GM19455 (cell line): ENCODE measurements around the gene ITPR3.

ENCODE experiments used
- ATAC-seq: cut with Tn5 transposase; IDR thresholded peaks from one replicate; pipeline ENCODE4 v1.9.1; 2021; ENCODE audit not compliant: unreplicated experiment

The ITPR3 gene

DNA sequence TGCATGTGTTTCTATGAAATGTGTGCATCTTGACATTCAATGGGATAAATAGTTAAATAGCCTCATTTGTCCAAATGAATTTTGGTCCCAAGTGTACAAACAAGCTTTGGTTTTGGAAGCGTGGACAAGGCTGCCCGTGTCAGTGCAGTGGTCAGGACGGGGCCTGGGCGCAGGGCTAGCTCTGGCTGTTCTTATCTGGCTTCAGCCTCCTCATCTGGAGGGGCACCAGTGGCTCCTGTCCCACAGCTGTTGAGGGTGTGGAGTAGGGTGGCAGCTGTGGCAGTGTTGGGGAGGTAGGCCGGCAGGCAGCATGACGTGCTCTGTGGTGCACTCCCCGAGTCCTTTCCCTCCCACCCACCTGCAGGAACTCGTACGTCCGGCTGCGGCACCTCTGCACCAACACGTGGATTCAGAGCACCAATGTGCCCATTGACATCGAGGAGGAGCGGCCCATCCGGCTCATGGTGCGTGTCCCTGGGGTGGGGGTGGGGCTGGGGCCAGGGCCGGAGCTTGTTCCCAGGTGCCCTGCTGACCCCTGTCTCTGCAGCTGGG is 43.5 kb downstream of the ITPR3 start:
- ATAC-seq = no peak

DNA sequence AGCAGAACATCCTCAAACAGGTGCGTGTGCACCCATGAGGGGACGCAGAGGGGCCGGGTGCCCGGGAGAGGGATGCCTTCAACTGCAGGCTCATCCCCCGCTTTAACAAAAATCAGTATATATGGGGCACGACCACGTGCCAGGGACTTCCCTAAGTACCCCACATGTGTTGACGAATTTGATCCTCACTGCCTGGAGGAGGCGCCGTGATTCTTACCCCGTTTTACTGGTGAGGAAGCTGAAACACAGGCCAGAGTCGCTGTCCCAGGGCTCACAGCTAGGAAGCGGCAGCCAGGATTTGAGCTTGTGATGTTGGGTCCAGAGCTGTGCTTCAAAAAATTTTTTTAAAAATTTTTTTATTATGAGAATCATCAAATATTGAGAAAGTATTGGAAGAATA is 44.8 kb downstream of the ITPR3 start:
- no peak for ATAC-seq

DNA sequence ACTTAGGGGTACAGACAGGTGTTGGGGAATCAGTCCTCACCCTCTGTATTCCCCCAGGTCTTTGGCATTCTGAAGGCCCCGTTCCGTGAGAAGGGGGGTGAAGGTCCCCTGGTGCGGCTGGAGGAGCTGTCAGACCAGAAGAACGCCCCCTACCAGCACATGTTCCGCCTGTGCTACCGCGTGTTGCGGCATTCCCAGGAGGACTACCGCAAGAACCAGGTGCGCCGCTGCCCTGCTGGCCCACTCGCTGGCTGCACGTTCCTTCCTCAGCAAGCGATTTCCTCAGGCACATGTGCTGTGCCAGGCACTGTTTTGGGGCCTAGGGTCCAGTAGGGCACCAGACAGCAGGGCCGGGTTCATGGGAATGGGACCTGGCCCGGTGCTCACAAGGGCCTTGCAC is 46.0 kb downstream of the ITPR3 start:
- ATAC-seq = no peak

DNA sequence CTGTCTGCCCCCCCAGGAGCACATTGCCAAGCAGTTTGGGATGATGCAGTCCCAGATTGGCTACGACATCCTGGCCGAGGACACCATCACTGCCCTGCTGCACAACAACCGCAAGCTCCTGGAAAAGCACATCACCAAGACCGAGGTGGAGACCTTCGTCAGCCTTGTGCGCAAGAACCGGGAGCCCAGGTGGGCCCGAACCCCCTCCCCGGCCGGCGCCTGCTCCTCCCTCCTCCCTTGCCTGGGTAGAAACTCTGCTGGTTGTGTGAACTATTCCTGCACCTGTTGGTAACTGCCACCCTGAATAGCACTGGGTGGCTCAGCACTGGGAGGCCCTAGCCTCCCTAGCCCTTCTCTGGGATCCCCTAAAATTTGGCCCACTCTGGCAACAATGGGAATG is 46.7 kb downstream of the ITPR3 start:
- no peak for ATAC-seq

DNA sequence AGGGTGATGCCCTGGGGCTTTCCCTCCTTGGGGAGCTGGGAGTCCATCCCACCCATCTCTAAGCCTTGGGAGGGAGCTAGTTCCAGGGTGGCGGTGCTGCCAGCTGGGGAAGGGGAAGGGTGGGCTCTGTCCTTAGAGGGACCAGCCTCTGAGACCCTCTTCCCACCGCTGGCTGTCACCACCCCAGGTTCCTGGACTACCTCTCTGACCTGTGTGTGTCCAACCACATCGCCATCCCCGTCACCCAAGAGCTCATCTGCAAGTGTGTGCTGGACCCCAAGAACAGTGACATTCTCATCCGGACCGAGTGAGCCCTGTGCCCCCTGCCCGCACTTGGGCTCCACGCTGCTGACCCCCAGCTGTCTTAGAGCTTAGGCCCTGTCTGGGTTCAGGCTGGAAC is 47.2 kb downstream of the ITPR3 start:
- ATAC-seq = no peak

DNA sequence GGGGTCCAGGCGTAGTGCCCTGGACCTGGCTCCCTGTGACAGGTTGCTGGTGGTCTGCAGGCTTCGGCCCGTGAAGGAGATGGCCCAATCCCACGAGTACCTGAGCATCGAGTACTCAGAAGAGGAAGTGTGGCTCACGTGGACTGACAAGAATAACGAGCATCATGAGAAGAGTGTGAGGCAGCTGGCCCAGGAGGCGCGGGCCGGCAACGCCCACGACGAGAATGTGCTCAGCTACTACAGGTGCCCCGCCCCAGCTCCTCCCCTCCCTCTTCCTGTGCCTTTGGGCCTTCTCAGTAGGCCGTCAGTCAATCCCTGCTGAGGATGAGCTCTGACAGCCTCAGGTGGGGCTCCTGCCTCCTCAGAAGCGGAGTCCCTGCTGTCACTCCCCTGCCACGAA is 47.8 kb downstream of the ITPR3 start:
- no peak for ATAC-seq

DNA sequence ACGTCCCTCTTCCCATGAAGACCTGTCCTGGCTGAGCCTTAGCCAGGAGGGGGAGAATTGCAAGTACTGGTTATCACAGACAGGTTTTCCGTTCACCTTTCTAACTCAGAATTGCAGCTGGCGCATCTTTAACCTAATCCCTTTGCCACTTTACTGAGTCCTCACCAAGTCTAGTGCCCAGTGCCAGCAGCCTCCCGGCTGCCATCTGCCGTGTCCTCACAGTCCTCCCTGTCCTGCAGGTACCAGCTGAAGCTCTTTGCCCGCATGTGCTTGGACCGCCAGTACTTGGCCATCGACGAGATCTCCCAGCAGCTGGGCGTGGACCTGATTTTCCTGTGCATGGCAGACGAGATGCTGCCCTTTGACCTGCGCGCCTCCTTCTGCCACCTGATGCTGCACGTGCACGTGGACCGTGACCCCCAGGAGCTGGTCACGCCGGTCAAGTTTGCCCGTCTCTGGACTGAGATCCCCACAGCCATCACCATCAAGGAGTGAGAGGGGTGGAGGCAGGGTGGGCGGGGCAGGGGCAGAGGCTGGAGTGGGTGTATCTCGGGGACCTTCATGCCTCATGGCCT is 49.1 kb downstream of the ITPR3 start:
- ATAC-seq = no peak

DNA sequence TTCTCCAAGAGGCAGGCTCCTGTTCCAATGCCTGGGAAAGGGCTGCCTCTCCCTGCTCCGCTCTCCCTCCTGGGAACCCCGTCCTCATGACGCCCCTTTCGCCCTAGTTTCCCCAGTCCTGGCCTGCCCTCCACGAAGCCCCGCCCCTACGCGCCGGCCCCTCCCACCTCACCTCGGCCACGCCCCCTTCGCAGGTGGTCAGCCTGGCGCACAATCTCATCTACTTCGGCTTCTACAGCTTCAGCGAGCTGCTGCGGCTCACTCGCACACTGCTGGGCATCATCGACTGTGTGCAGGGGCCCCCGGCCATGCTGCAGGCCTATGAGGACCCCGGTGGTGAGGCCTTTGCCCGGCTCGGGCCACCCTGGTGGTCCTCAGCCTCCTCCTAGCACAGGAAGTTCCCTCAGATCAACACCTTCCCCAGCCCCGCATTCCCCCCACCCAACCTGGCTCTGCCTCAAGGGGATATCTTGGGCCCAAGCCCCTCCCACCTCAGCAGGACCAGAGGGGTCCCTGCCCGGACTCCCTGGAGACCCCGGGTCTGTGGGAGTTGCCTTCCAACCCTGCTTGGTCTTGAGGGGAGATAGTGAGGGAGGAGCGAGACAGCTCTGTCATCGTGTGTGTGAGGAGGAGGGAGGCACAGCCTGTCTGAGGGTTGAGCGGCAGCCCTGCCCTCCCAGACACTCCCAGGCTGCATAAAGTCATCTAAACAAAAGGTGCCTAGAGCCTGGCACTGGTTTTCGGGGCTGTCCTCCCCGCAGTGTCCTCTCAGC is 50.0 kb downstream of the ITPR3 start:
- ATAC-seq = no peak

DNA sequence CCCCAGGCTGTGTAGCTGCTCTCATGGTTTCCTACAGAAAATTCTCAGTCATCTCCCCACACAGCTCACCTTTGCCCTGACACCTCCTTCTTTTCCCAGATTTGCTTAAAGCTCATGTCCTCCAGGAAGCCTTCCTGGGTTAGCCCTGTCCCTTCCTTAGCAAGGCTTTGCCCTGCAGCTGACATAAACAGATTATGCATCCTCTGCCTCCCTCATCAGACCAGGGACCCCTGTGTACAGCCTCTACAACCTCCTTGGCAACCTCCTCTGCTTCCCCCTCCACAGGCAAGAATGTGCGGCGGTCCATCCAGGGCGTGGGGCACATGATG is 50.6 kb downstream of the ITPR3 start:
- no peak for ATAC-seq

DNA sequence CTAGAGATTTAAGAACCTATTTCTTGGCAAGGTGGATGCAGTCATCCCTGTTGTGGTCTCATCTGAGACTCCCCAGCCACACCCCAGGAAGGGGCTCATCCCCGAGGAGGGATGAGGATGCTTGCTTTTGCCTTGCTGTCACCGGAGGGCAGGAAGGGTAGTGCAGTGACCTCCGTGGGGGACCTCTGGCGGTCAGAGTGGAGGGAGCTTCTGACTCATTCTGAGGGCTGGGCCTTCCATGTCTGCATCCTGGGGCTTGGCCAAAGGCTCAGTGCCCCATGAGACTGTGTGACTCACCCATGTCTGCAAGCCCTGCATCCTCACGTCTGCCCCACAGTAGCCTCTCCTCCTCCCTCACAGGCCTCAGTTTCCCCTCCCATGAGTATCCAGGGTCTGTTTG is 51.7 kb downstream of the ITPR3 start:
- ATAC-seq = no peak

DNA sequence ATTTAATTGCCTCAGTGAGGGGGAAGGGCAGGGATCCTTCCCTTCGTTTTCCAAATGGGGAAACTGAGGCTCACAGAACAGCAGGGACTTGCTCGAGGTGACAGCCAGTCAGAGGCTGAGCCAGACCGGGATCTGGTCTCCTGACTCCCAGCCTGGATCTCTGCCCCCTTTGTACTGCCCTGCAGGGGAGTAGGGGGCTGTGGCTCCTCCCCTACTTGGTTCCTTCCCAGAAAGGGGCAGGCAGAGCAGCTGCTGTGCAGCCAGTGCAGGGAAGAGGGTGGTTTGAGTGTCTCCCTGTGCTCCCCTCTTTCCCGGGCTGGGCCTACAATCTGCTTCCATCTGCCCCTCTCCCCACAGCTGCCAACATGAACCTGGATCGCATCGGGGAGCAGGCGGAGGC is 52.7 kb downstream of the ITPR3 start:
- no peak for ATAC-seq

DNA sequence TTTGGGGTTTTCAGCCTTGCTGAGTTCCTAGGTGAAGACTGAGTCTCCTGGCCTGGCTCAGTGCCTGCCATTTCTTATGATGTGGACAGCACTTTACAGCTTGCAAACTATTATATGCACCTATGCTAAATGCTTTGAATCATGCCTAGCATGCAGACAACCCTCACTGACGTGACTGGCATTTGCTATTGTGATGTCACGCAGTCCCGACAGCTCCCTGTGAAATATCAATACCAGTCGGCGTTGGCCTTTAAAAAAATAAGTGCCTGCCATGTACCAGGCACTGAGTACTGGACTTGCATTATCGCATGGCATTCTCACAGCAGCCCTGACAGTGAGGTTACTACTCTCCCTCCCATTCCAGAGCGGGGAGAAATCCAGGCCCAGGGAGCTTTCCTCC is 54.8 kb downstream of the ITPR3 start:
- ATAC-seq = no peak

DNA sequence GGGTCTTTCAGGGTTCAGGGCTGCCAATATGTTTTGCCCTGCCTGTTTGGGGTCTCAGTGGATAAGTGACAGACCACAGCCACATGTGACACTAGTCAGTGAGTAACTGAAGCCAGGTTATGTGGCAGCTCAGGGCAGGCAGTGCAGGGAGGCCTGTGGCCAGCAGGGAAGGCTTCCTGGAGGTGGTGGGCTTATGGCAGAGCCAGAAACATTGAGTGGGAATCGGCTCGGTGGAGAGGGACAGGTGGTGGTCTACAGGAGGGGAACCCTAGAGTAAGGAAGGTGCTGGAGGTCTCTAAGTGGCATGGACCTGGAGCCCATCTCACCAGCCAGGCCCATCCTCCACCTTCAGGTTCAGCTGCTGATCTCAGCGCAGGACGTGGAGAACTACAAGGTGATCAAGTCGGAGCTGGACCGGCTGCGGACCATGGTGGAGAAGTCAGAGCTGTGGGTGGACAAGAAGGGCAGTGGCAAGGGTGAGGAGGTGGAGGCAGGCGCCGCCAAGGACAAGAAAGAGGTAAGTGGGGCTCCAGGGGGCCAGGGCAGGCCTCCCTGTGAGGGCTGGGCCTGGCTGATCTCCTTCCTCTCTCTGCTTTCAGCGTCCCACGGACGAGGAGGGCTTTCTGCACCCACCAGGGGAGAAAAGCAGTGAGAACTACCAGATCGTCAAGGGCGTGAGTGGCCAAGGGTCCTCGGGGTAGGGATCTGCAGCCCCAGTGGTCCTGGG is 55.5 kb downstream of the ITPR3 start:
- no peak for ATAC-seq

DNA sequence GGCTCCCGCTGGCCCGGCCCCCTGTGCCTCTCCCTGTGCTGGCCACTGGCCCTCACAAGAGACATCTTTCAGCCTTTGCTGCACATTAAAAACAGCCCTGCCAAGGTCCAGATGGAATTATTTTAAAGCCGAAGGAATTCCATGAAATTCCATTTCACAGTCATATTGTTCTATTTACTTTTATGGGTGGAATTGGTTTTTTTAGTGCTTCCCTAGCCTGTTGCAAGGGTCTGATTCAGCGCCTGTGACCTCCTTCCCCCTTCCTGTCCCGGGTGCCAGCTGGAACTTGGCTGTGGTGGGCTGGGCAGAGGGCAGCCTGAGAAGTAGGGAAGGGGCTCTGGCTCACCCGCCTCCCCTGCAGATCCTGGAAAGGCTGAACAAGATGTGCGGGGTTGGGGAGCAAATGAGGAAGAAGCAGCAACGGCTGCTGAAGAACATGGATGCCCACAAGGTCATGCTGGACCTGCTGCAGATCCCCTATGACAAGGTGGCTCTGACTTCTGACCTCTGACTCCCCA is 56.1 kb downstream of the ITPR3 start:
- ATAC-seq = no peak

DNA sequence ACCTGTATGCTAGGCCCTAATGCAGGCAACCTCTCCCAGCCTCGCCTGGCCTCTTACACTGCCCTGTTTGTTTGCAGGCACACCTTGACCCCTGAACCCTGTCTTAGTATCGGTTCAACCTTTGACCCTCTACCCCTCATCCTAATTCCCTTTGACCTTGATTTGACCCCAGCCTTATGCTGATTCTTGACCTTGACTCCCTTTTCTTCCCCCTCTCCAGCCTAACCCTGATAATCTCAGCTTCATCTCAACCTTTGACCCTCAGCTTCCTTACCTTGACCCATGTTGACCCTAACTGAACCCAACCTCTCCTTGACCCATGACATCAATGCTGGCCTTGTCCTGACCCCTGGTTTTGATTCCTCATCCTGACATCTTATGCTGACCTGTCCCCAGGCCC is 56.6 kb downstream of the ITPR3 start:
- no peak for ATAC-seq

DNA sequence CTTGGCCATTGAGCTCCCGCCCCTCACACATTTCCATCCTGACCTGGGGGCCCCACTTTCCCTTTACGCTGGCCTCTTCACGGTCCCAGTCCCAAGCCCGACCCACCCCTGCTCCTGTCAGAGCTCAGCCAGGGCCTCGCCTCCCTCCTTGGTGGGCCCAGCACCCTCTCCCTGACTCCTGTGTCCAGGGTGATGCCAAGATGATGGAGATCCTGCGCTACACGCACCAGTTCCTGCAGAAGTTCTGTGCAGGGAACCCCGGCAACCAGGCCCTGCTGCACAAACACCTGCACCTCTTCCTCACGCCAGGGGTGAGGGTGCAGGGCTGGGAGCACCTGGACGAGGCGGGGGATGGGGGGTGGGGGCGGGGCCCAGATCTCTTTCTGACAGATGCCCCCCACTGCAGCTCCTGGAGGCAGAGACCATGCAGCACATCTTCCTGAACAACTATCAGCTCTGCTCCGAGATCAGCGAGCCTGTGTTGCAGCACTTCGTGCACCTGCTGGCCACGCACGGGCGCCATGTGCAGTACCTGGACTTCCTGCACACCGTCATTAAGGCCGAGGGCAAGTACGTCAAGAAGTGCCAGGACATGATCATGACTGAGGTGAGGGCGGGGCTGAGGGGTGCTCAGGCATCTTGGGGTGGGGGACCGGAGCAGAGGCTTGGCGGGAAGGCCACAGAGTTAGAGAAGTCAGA is 57.3 kb downstream of the ITPR3 start:
- no peak for ATAC-seq

DNA sequence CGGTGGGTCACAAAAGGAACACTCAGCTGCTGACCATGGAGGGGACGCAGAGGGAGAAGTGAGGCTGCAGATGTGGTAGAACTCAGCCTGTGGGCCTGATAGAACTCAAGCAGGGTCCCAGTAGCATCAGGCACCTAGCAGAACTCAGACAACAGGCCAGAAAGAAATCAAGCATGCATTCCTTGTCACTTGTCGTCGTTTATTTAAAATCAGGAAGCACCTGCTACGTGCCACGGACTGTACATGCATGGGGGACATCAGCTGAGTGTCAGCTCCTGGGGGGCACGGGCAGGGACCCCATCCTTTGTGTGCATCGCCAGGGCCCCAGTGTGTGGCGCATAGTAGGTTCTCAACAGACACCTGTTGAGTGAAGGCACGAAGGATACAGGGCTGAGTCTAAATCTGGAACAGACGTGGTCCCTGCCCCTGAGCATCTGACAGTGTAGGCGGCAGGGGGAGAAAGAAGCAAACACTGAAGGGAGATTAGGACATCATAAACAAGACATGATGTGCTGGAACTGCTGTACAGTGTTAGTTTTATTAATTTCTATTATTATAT is 57.9 kb downstream of the ITPR3 start:
- ATAC-seq = no peak

DNA sequence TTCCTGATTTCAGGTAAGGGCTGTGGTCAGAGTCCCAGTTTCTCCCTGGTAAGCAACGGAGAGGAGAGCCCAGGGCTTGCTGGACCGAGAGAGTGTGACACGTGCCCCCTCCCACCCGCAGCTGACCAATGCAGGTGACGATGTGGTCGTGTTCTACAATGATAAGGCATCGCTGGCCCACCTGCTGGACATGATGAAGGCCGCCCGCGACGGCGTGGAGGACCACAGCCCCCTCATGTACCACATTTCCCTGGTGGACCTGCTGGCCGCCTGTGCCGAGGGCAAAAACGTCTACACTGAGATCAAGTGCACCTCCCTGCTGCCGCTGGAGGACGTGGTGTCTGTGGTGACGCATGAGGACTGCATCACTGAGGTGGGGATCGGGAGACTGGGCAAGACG is 58.6 kb downstream of the ITPR3 start:
- ATAC-seq = no peak

DNA sequence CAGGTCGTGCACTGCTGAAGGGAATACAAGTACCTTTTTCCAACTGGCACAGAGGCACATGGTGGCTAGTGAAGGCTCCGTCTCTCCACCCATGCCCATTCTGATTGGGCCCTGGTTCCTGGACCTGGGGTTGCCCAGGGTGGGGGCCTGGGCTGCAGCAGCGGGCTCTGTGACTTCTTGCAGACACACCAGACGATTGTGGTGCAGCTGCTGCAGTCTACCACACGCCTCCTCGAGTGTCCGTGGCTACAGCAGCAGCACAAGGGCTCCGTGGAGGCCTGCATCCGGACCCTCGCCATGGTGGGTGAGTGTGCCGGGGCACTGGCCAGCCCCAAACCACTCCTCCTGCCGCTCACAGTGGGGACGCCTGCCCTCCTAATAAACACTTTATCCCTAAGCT is 61.2 kb downstream of the ITPR3 start:
- no peak for ATAC-seq

DNA sequence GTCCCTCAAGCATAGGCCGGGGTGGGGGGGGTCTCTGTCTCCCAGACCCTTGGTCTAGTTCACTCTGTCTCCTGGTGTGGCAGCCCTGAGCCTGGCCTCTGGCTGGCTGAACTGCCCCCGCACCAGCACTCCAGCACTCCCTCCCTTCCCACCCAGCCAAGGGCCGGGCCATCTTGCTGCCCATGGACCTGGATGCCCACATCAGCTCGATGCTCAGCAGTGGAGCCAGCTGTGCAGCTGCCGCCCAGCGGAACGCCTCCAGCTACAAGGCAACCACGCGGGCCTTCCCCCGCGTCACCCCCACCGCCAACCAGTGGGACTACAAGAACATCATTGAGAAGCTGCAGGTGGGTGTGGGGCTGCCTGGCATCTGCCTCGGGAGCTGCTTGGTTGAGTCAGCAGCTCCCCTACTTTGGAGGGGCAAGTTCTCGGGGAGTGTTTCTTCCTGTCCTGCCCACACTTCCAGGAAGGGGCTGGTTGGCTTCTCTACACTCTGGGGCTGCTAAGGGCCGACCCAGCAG is 62.0 kb downstream of the ITPR3 start:
- no peak for ATAC-seq
